Measurements from ENCODE around the gene ITGA3. TPM values are rescaled to one million over a fixed set of nuclear protein-coding genes. Genes with fewer than 3 reads are reported as not detected.

The ITGA3 gene
- total and polyA plus RNA-seq, 3 donors from 2014 or later, result 20.0 to 30.7 (median 24.2) TPM

DNA sequence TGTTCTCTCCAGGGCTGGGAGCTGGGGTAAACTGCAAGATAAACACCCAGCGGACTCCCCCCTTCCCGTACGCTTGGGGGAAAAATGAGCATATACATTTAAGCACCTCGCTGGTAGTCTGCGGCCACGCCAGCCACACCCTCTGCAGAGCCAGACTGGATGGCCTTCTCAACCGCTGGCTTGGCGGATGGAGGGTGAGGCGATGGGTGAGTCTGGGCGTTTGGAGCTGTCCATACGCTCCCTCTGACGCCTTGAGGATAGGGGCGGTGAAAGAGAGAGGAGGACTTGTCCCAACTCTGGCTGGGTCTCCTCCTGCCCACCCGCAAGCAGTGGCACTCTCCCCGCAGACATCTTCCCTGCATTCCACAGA is 1.0 kb downstream of the ITGA3 start:
- no peaks in the 10 kb centered on the region for H3K36me3 ChIP-seq (ENCODE audit: low read depth, missing control alignments)
- H3K4me3 ChIP-seq, result peak overlapping the region; percentile 66 to 78
- H3K27me3 ChIP-seq, result no peaks in the 10 kb centered on the region
- peak; percentile 26 for DNase-seq
- H3K27ac ChIP-seq, result peak overlapping the region in 1 of 2 donors; percentile 84
- peaks cover 55% of the 10 kb centered on the region for H3K4me1 ChIP-seq
- H3K9me3 ChIP-seq, result no peaks in the 10 kb centered on the region
- intact Hi-C loops (cut with DNase I; ENCODE audit: low total_unique reads), result no loop called here
- 19 to 24% methylated on average over 3 to 15 of the region's 15 CpGs for WGBS, 2 donors
- TF ChIP-seq CTCF (IDR thresholded peaks at IDR 0.05) (no peak), POLR2A (IDR thresholded peaks at IDR 0.05) (no peak)

DNA sequence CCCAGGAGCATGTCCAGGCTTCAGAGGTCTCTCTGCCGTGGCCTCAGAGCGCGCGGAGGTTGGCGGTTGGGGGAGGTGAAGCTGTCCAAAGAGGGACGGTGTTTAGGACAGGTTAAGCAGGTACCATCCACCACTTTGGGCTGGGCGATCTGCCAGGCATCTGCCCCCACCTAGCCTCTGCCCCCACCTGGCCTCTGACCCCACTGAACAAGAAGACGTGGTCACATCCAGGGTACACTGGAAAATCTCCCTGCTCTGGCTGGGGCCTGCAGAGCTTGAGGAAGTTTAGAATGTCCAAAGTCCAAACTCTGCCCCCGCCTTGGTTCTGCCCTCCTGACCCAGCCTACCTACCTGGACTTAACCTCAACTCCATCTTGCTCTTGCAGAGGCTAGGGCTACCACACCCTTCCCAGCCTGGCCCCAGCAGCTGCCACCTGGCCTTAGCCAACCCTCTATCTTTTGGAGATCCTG is 1.6 kb downstream of the ITGA3 start:
- Histone ChIP-seq H3K27me3 (no peaks in the 10 kb centered on the region), H3K4me3 (no peak overlapping the region), H3K36me3 (ENCODE audit: low read depth, missing control alignments) (no peaks in the 10 kb centered on the region), H3K9me3 (no peaks in the 10 kb centered on the region), H3K27ac (no peak overlapping the region), H3K4me1 (peaks cover 59% of the 10 kb centered on the region)
- intact Hi-C loops (cut with DNase I; ENCODE audit: low total_unique reads), result no loop called here
- DNase-seq, result no peak
- TF ChIP-seq CTCF (IDR thresholded peaks at IDR 0.05), result no peak
- TF ChIP-seq POLR2A (IDR thresholded peaks at IDR 0.05), result no peak
- 58 to 74% methylated on average over 7 to 9 of the region's 9 CpGs for WGBS, 2 donors

GRCh38 chr17:50058296-50058953 is 2.5 kb downstream of the ITGA3 start:
- no peaks in the 10 kb centered on the region for H3K9me3 ChIP-seq
- peaks cover 54% of the 10 kb centered on the region for H3K4me1 ChIP-seq
- H3K4me3 ChIP-seq, result no peak overlapping the region
- no peaks in the 10 kb centered on the region for H3K27me3 ChIP-seq
- H3K36me3 ChIP-seq (ENCODE audit: low read depth, missing control alignments), result no peaks in the 10 kb centered on the region
- intact Hi-C loops (cut with DNase I; ENCODE audit: low total_unique reads), result no loop called here
- WGBS, 2 donors, result 72 to 80% methylated on average over 8 to 10 of the region's 10 CpGs
- no peak for TF ChIP-seq POLR2A (IDR thresholded peaks at IDR 0.05)
- no peak for TF ChIP-seq CTCF (IDR thresholded peaks at IDR 0.05)
- DNase-seq, result peak; percentile 54
- H3K27ac ChIP-seq, result no peak overlapping the region

DNA sequence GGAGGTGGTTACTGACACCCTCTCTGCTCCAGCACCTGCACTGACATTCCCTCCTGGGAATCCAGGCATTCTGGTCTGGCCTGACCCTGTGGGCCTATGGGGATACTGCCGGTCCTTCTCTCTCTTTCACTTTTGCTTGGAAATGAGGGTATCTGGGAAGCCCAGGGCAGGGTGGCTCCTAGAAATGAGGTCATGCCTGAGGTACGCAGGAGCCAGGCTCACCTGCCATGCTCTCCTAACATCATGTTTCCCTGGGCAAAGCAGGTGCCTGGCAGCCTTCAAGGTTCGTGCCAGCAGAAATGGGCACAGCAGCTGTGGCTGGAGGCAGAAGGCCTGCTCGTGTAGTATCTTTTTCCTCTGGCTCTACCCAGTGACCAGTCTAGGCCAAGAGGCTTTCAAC is 3.3 kb downstream of the ITGA3 start:
- no peak for DNase-seq
- H3K27ac ChIP-seq, result peak overlapping the region in 1 of 2 donors; percentile 30
- H3K4me3 ChIP-seq, result no peak overlapping the region
- H3K36me3 ChIP-seq (ENCODE audit: low read depth, missing control alignments), result no peaks in the 10 kb centered on the region
- no peaks in the 10 kb centered on the region for H3K9me3 ChIP-seq
- H3K4me1 ChIP-seq, result peaks cover 49% of the 10 kb centered on the region
- TF ChIP-seq CTCF (IDR thresholded peaks at IDR 0.05) (no peak), POLR2A (IDR thresholded peaks at IDR 0.05) (no peak)
- 58 to 78% methylated on average over 4 of the region's 4 CpGs for WGBS, 2 donors
- intact Hi-C loops (cut with DNase I; ENCODE audit: low total_unique reads), result no loop called here
- H3K27me3 ChIP-seq, result no peaks in the 10 kb centered on the region

- no peak for DNase-seq
- TF ChIP-seq CTCF (IDR thresholded peaks at IDR 0.05), result no peak
- no peak for TF ChIP-seq POLR2A (IDR thresholded peaks at IDR 0.05)
- Histone ChIP-seq H3K9me3 (no peaks in the 10 kb centered on the region), H3K27ac (peak overlapping the region in 1 of 2 donors; percentile 30), H3K4me3 (no peak overlapping the region), H3K27me3 (no peaks in the 10 kb centered on the region), H3K4me1 (peaks cover 55% of the 10 kb centered on the region), H3K36me3 (ENCODE audit: low read depth, missing control alignments) (no peaks in the 10 kb centered on the region)
- 53 to 64% methylated on average over 3 to 5 of the region's 5 CpGs for WGBS, 2 donors
- intact Hi-C loops (cut with DNase I; ENCODE audit: low total_unique reads), result no loop called here
Observed at GRCh38 chr17:50059759-50060273, 3.9 kb downstream of the ITGA3 start.

Data from testis (tissue), 3 donors.